Measurements from ENCODE around the gene TULP4. TPM values are rescaled to one million over a fixed set of nuclear protein-coding genes. Genes with fewer than 3 reads are reported as not detected.
"Not testable (repeated sequence)": the region's sequence is repeated elsewhere in the genome, so short reads cannot be mapped to it uniquely, and the experiment has no call there.

The TULP4 gene
- total RNA-seq, 1 donor from 2014 or later: 100 TPM

DNA sequence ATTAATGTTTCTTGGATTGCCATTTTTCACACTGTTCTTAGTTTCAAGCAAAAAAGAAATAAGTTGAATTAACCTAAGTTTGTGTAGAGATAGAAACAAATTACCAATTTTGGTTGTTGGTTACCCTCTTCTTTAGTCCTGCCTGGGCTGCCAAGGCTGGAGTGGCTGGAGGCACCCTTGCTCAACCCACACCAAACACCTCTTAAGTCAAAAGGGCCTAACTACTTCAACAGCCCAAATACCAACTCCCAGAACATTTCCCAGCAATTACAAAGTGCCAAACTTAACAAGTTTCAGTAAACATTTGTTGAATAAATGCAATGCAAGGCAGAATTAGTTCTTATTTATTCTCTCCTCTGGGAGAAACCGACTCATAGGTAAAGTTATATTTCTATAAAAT lies 209.5 kb downstream of the TULP4 start:
- DNase-seq (ENCODE audit: extremely low spot score, unreplicated experiment): no peak
- Mint-ChIP-seq H3K4me3 (ENCODE audit: unreplicated experiment) (no peak overlapping the region), H3K27me3 (ENCODE audit: unreplicated experiment) (peaks cover 2% of the 10 kb centered on the region), H3K4me1 (ENCODE audit: unreplicated experiment) (peaks cover 14% of the 10 kb centered on the region), H3K27ac (ENCODE audit: unreplicated experiment) (no peak overlapping the region), H3K9me3 (ENCODE audit: unreplicated experiment) (peaks cover 7% of the 10 kb centered on the region), H3K36me3 (ENCODE audit: unreplicated experiment) (peaks cover 1% of the 10 kb centered on the region)
- TF ChIP-seq, protein P1, sequence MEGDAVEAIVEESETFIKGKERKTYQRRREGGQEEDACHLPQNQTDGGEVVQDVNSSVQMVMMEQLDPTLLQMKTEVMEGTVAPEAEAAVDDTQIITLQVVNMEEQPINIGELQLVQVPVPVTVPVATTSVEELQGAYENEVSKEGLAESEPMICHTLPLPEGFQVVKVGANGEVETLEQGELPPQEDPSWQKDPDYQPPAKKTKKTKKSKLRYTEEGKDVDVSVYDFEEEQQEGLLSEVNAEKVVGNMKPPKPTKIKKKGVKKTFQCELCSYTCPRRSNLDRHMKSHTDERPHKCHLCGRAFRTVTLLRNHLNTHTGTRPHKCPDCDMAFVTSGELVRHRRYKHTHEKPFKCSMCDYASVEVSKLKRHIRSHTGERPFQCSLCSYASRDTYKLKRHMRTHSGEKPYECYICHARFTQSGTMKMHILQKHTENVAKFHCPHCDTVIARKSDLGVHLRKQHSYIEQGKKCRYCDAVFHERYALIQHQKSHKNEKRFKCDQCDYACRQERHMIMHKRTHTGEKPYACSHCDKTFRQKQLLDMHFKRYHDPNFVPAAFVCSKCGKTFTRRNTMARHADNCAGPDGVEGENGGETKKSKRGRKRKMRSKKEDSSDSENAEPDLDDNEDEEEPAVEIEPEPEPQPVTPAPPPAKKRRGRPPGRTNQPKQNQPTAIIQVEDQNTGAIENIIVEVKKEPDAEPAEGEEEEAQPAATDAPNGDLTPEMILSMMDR (IDR thresholded peaks at IDR 0.05): no peak

GRCh38 chr6:158522616-158523015 lies 210.4 kb downstream of the TULP4 start:
- no peak for DNase-seq (ENCODE audit: extremely low spot score, unreplicated experiment)
- H3K4me3 Mint-ChIP-seq (ENCODE audit: unreplicated experiment): no peak overlapping the region
- H3K9me3 Mint-ChIP-seq (ENCODE audit: unreplicated experiment): peaks cover 14% of the 10 kb centered on the region
- TF ChIP-seq, protein P1 (IDR thresholded peaks at IDR 0.05): no peak
- H3K36me3 Mint-ChIP-seq (ENCODE audit: unreplicated experiment): peaks cover 3% of the 10 kb centered on the region
- H3K27ac Mint-ChIP-seq (ENCODE audit: unreplicated experiment): no peak overlapping the region
- peaks cover 11% of the 10 kb centered on the region for H3K27me3 Mint-ChIP-seq (ENCODE audit: unreplicated experiment)
- H3K4me1 Mint-ChIP-seq (ENCODE audit: unreplicated experiment): peaks cover 10% of the 10 kb centered on the region

DNA sequence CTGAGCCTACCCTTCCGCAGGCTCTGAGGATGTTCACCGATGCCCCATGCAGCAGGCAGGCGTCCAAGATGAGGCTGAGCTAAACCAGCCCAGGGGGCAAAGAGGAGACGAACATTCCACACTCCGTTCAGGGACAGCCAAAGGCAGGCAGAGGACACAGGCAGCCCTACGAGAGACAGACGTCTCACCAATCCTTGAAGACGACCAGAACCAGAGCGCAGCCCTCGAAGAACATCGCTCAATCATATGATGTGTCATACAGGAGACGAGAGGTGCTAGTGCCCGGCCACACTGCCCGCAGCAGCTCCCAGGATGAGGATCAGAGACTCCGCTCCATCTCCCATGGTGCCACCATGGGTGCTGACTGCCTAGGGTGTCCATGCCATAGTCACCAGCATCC lies 212.0 kb downstream of the TULP4 start:
- peaks cover 6% of the 10 kb centered on the region for H3K36me3 Mint-ChIP-seq (ENCODE audit: unreplicated experiment)
- DNase-seq (ENCODE audit: extremely low spot score, unreplicated experiment): no peak
- no peaks in the 10 kb centered on the region for H3K4me1 Mint-ChIP-seq (ENCODE audit: unreplicated experiment)
- H3K27me3 Mint-ChIP-seq (ENCODE audit: unreplicated experiment): peaks cover 16% of the 10 kb centered on the region
- H3K9me3 Mint-ChIP-seq (ENCODE audit: unreplicated experiment): peaks cover 21% of the 10 kb centered on the region
- TF ChIP-seq, protein P1 (IDR thresholded peaks at IDR 0.05): no peak
- no peak overlapping the region for H3K27ac Mint-ChIP-seq (ENCODE audit: unreplicated experiment)
- H3K4me3 Mint-ChIP-seq (ENCODE audit: unreplicated experiment): no peak overlapping the region

- H3K36me3 Mint-ChIP-seq (ENCODE audit: unreplicated experiment); H3K27ac Mint-ChIP-seq (ENCODE audit: unreplicated experiment); DNase-seq (ENCODE audit: extremely low spot score, unreplicated experiment); H3K4me1 Mint-ChIP-seq (ENCODE audit: unreplicated experiment); H3K4me3 Mint-ChIP-seq (ENCODE audit: unreplicated experiment): not testable (repeated sequence)
- peaks cover 20% of the 10 kb centered on the region for H3K27me3 Mint-ChIP-seq (ENCODE audit: unreplicated experiment)
- H3K9me3 Mint-ChIP-seq (ENCODE audit: unreplicated experiment): peaks cover 21% of the 10 kb centered on the region
Observed at GRCh38 chr6:158527858-158528257, 215.6 kb downstream of the TULP4 start.

DNA sequence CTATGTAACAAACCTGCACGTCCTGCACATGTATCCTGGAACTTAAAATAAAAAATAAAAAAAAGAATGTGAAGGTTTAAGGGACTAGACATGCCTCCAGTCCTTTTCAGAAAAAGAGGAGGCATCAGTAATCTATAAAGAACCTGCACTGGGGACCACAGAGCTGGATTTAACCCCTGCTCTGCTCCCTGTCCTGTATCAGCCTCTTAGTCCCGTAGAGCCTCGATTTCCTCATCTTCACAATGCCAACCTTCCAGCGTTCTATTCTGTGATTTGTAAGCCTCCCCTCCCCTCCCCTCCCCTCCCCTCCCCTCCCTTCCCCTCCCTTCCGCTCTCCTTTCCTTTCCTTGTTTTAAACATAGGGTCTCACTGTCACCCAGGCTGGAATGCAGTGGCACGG lies 216.6 kb downstream of the TULP4 start:
- Mint-ChIP-seq H3K4me3 (ENCODE audit: unreplicated experiment) (no peak overlapping the region), H3K9me3 (ENCODE audit: unreplicated experiment) (peaks cover 24% of the 10 kb centered on the region)
- TF ChIP-seq, protein P1 (IDR thresholded peaks at IDR 0.05): no peak

DNA sequence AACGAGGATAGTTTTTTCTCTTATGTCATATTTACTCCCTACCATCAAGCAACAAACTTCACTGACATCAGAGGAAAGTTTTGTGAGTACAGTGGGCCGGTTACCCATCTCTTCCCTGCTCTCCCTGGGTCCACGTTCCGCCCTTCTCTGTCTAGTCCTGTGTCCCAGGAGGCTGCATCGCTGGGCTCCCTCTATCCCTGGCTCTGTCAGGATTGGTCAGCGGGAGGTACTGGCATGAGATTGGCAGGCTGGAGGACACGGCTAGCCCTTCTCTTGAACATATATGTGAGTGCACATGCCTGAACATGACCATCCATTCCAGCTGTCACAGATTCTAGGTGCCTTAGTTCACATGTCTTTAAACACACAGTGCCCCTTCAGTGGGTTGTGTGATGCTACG lies 217.4 kb downstream of the TULP4 start:
- H3K27ac Mint-ChIP-seq (ENCODE audit: unreplicated experiment): no peak overlapping the region
- peaks cover 22% of the 10 kb centered on the region for H3K27me3 Mint-ChIP-seq (ENCODE audit: unreplicated experiment)
- no peak overlapping the region for H3K4me3 Mint-ChIP-seq (ENCODE audit: unreplicated experiment)
- peaks cover 7% of the 10 kb centered on the region for H3K36me3 Mint-ChIP-seq (ENCODE audit: unreplicated experiment)
- TF ChIP-seq, protein P1 (IDR thresholded peaks at IDR 0.05): no peak
- no peak for DNase-seq (ENCODE audit: extremely low spot score, unreplicated experiment)
- H3K4me1 Mint-ChIP-seq (ENCODE audit: unreplicated experiment): no peaks in the 10 kb centered on the region
- peaks cover 24% of the 10 kb centered on the region for H3K9me3 Mint-ChIP-seq (ENCODE audit: unreplicated experiment)

More for the DNA sequence above, 216.6 kb downstream of the TULP4 start:
- DNase-seq (ENCODE audit: extremely low spot score, unreplicated experiment): no peak
- peaks cover 22% of the 10 kb centered on the region for H3K27me3 Mint-ChIP-seq (ENCODE audit: unreplicated experiment)
- H3K4me1 Mint-ChIP-seq (ENCODE audit: unreplicated experiment): no peaks in the 10 kb centered on the region
- H3K27ac Mint-ChIP-seq (ENCODE audit: unreplicated experiment): no peak overlapping the region
- H3K36me3 Mint-ChIP-seq (ENCODE audit: unreplicated experiment): peaks cover 7% of the 10 kb centered on the region

Data from osteocyte (in vitro differentiated cells).